CD4-positive, CD25-positive, alpha-beta regulatory T cell (primary cell): ENCODE results near the gene SPSB1. TPM values are rescaled to one million over a fixed set of nuclear protein-coding genes. Genes with fewer than 3 reads are reported as not detected.

ENCODE experiments used
- ATAC-seq, 2 donors: fragments of 150-1000 bp; cut with Tn5 transposase; one replicate each; pipeline ENCODE4 v1.10.0; 2021; ENCODE audit warnings: low read depth in 2 of 2, moderate number of reproducible peaks in 2 of 2, moderate library complexity in 1 of 2
- DNase-seq, 3 donors: peaks; one replicate each; pipeline versions ENCODE4 v3.0.0 to v3.0.0-alpha.2; 2012 to 2022; ENCODE audit warnings: mixed read lengths in 1 of 3
- H3K27ac ChIP-seq: one replicate; pipeline ENCODE4 v1.7.0; 2013; ENCODE audit warnings: mild to moderate bottlenecking, low read length; ENCODE audit not compliant: insufficient read depth, poor library complexity, severe bottlenecking
- H3K27me3 ChIP-seq: one replicate; pipeline ENCODE4 v1.7.0; 2013; ENCODE audit warnings: low read length; ENCODE audit not compliant: control insufficient read depth, insufficient read depth
- H3K36me3 ChIP-seq: one replicate; pipeline ENCODE4 v1.7.0; 2013; ENCODE audit warnings: mild to moderate bottlenecking, low read length, moderate library complexity; ENCODE audit not compliant: control insufficient read depth, insufficient read depth
- H3K4me1 ChIP-seq: 2 replicates; pipeline ENCODE4 v1.7.0; 2013; ENCODE audit warnings: mild to moderate bottlenecking, low read length; ENCODE audit not compliant: insufficient read depth, control insufficient read depth, poor library complexity, severe bottlenecking
- H3K4me3 ChIP-seq: one replicate; pipeline ENCODE4 v1.7.0; 2013; ENCODE audit warnings: low read depth, mild to moderate bottlenecking, low read length, moderate library complexity
- H3K9me3 ChIP-seq, 2 experiments: 1 replicate in 1 of 2; 2 replicates in 1 of 2; pipeline ENCODE4 v1.7.0; 2013; ENCODE audit warnings: low read length in 2 of 2, mild to moderate bottlenecking in 1 of 2, moderate library complexity in 1 of 2; ENCODE audit not compliant: control insufficient read depth in 2 of 2
- H3K27ac Mint-ChIP-seq, 3 donors: one replicate each; pipeline ENCODE4 v1.8.0; 2020 to 2022; ENCODE audit warnings: mild to moderate bottlenecking in 3 of 3, mixed read lengths in 3 of 3, moderate library complexity in 2 of 3
- H3K27me3 Mint-ChIP-seq: one replicate; pipeline ENCODE4 v1.8.0; 2022; ENCODE audit warnings: mild to moderate bottlenecking, mixed read lengths
- H3K36me3 Mint-ChIP-seq: one replicate; pipeline ENCODE4 v1.8.0; 2020; ENCODE audit warnings: mixed read lengths
- H3K4me1 Mint-ChIP-seq, 4 donors: one replicate each; pipeline ENCODE4 v1.8.0; 2020 to 2022; ENCODE audit warnings: mixed read lengths in 4 of 4, mild to moderate bottlenecking in 1 of 4
- H3K4me3 Mint-ChIP-seq, 4 donors: one replicate each; pipeline ENCODE4 v1.8.0; 2020 to 2022; ENCODE audit warnings: mild to moderate bottlenecking in 4 of 4, mixed read lengths in 4 of 4, moderate library complexity in 3 of 4
- H3K9me3 Mint-ChIP-seq, 7 donors: one replicate each; pipeline ENCODE4 v1.8.0; 2020 to 2022; ENCODE audit warnings: mixed read lengths in 7 of 7, mild to moderate bottlenecking in 3 of 7, moderate library complexity in 2 of 7
- polyA plus RNA-seq, 4 donors: library from polyadenylated mRNA; unstranded; fragments of 300-500 nt; fragmentation: Illumina TruSeq; gene quantifications; one replicate each; pipeline ENCODE4 v1.2.3, GENCODE V29; 2021
- total RNA-seq: library from RNA; stranded (reverse); gene quantifications from one replicate; pipeline ENCODE4 v1.2.3, GENCODE V29; 2022

Gene SPSB1
- total and polyA plus RNA-seq, 5 donors from 2014 or later: 7.0 to 19.7 (median 12.3) TPM

- H3K27ac Mint-ChIP-seq: no peak overlapping the region
- H3K36me3 Mint-ChIP-seq: no peaks in the 10 kb centered on the region
- no peak for DNase-seq
- H3K4me3 Mint-ChIP-seq: no peak overlapping the region
- Histone ChIP-seq H3K4me1 (no peaks in the 10 kb centered on the region), H3K27ac (no peak overlapping the region), H3K9me3 (no peaks in the 10 kb centered on the region), H3K27me3 (no peaks in the 10 kb centered on the region), H3K36me3 (peaks cover 3% of the 10 kb centered on the region), H3K4me3 (no peak overlapping the region)
- H3K4me1 Mint-ChIP-seq: peaks cover 0 to 14% (median 6%) of the 10 kb centered on the region in 4 donors
- H3K27me3 Mint-ChIP-seq: no peaks in the 10 kb centered on the region
- no peak for ATAC-seq
- no peaks in the 10 kb centered on the region for H3K9me3 Mint-ChIP-seq
These were observed 77.5 kb downstream of the SPSB1 start for GRCh38 chr1:9369964-9370788.

- H3K4me1 ChIP-seq: no peaks in the 10 kb centered on the region
- no peaks in the 10 kb centered on the region for H3K9me3 Mint-ChIP-seq
- no peak overlapping the region for H3K27ac ChIP-seq
- H3K36me3 Mint-ChIP-seq: no peaks in the 10 kb centered on the region
- DNase-seq (no peak), ATAC-seq (no peak)
- H3K9me3 ChIP-seq: no peaks in the 10 kb centered on the region
- no peak overlapping the region for H3K4me3 Mint-ChIP-seq
- no peak overlapping the region for H3K27ac Mint-ChIP-seq
- H3K27me3 ChIP-seq: no peaks in the 10 kb centered on the region
- H3K36me3 ChIP-seq: peaks cover 3% of the 10 kb centered on the region
- no peak overlapping the region for H3K4me3 ChIP-seq
- peaks cover 0 to 9% (median 4%) of the 10 kb centered on the region in 4 donors for H3K4me1 Mint-ChIP-seq
- H3K27me3 Mint-ChIP-seq: no peaks in the 10 kb centered on the region
These were observed 78.8 kb downstream of the SPSB1 start for GRCh38 chr1:9371391-9371935.

GRCh38 chr1:9371951-9372350, 79.3 kb downstream of the SPSB1 start:
- H3K9me3 ChIP-seq: no peaks in the 10 kb centered on the region
- H3K4me3 Mint-ChIP-seq: no peak overlapping the region
- H3K9me3 Mint-ChIP-seq: no peaks in the 10 kb centered on the region

GRCh38 chr1:9373619-9374018, 80.9 kb downstream of the SPSB1 start:
- no peaks in the 10 kb centered on the region for H3K9me3 Mint-ChIP-seq
- H3K4me3 ChIP-seq: no peak overlapping the region
- no peak overlapping the region for H3K4me3 Mint-ChIP-seq
- H3K27me3 Mint-ChIP-seq: no peaks in the 10 kb centered on the region
- H3K36me3 ChIP-seq: no peaks in the 10 kb centered on the region
- no peak overlapping the region for H3K27ac Mint-ChIP-seq
- H3K36me3 Mint-ChIP-seq: no peaks in the 10 kb centered on the region
- no peaks in the 10 kb centered on the region for H3K27me3 ChIP-seq
- H3K9me3 ChIP-seq: no peaks in the 10 kb centered on the region
- DNase-seq: no peak
- no peaks in the 10 kb centered on the region for H3K4me1 ChIP-seq
- no peak overlapping the region for H3K27ac ChIP-seq
- peaks cover 0 to 7% (median 0%) of the 10 kb centered on the region in 4 donors for H3K4me1 Mint-ChIP-seq
- ATAC-seq: no peak

More at GRCh38 chr1:9371951-9372350, 79.3 kb downstream of the SPSB1 start:
- Mint-ChIP-seq H3K36me3 (no peaks in the 10 kb centered on the region), H3K27ac (no peak overlapping the region), H3K27me3 (no peaks in the 10 kb centered on the region), H3K4me1 (peaks cover 0 to 9% (median 4%) of the 10 kb centered on the region in 4 donors)
- DNase-seq (no peak), ATAC-seq (no peak)
- H3K27me3 ChIP-seq: no peaks in the 10 kb centered on the region
- no peak overlapping the region for H3K4me3 ChIP-seq
- H3K27ac ChIP-seq: no peak overlapping the region
- H3K4me1 ChIP-seq: no peaks in the 10 kb centered on the region
- H3K36me3 ChIP-seq: peaks cover 3% of the 10 kb centered on the region

- Histone ChIP-seq H3K4me3 (no peak overlapping the region), H3K27me3 (no peaks in the 10 kb centered on the region), H3K4me1 (no peaks in the 10 kb centered on the region), H3K9me3 (no peaks in the 10 kb centered on the region), H3K36me3 (no peaks in the 10 kb centered on the region), H3K27ac (no peak overlapping the region)
- H3K27ac Mint-ChIP-seq: peak overlapping the region in 2 of 3 donors; percentile 25 to 30
- H3K36me3 Mint-ChIP-seq: no peaks in the 10 kb centered on the region
- ATAC-seq (no peak), DNase-seq (no peak)
- peaks cover 0 to 7% (median 0%) of the 10 kb centered on the region in 4 donors for H3K4me1 Mint-ChIP-seq
- no peak overlapping the region for H3K4me3 Mint-ChIP-seq
- no peaks in the 10 kb centered on the region for H3K27me3 Mint-ChIP-seq
- peaks cover 0 to 1% (median 0%) of the 10 kb centered on the region in 7 donors for H3K9me3 Mint-ChIP-seq
These were observed 82.2 kb downstream of the SPSB1 start for GRCh38 chr1:9374748-9375341.

GRCh38 chr1:9375912-9376311, 83.2 kb downstream of the SPSB1 start:
- no peak for ATAC-seq
- H3K4me1 Mint-ChIP-seq: no peaks in the 10 kb centered on the region
- H3K4me3 Mint-ChIP-seq: no peak overlapping the region
- Histone ChIP-seq H3K9me3 (no peaks in the 10 kb centered on the region), H3K27ac (no peak overlapping the region), H3K36me3 (no peaks in the 10 kb centered on the region), H3K27me3 (no peaks in the 10 kb centered on the region), H3K4me1 (no peaks in the 10 kb centered on the region), H3K4me3 (no peak overlapping the region)
- no peak overlapping the region for H3K27ac Mint-ChIP-seq
- H3K36me3 Mint-ChIP-seq: no peaks in the 10 kb centered on the region
- H3K27me3 Mint-ChIP-seq: no peaks in the 10 kb centered on the region
- peaks cover 0 to 1% (median 0%) of the 10 kb centered on the region in 7 donors for H3K9me3 Mint-ChIP-seq
- no peak for DNase-seq

GRCh38 chr1:9376430-9376829, 83.7 kb downstream of the SPSB1 start:
- Mint-ChIP-seq H3K27ac (no peak overlapping the region), H3K27me3 (no peaks in the 10 kb centered on the region), H3K4me1 (peaks cover 0 to 2% (median 0%) of the 10 kb centered on the region in 4 donors), H3K9me3 (peaks cover 0 to 1% (median 0%) of the 10 kb centered on the region in 7 donors), H3K4me3 (no peak overlapping the region), H3K36me3 (no peaks in the 10 kb centered on the region)
- no peaks in the 10 kb centered on the region for H3K4me1 ChIP-seq
- no peak overlapping the region for H3K4me3 ChIP-seq
- DNase-seq (no peak), ATAC-seq (no peak)
- no peak overlapping the region for H3K27ac ChIP-seq
- no peaks in the 10 kb centered on the region for H3K36me3 ChIP-seq
- H3K27me3 ChIP-seq: no peaks in the 10 kb centered on the region
- H3K9me3 ChIP-seq: no peaks in the 10 kb centered on the region
